Measurements from ENCODE around the gene SH3RF3.

SH3RF3 gene

GRCh38 chr2:109085912-109086742, 42.9 kb upstream of the SH3RF3 start:
- no peak for TF ChIP-seq CTCF (IDR thresholded peaks at IDR 0.05; ENCODE audit: low read depth, low read length)
- no peak for DNase-seq (ENCODE audit: extremely low read depth, low read depth)

GRCh38 chr2:109086743-109087020, 42.3 kb upstream of the SH3RF3 start:
- no peak for DNase-seq (ENCODE audit: extremely low read depth, low read depth)
- TF ChIP-seq CTCF (IDR thresholded peaks at IDR 0.05; ENCODE audit: low read depth, low read length) = no peak

GRCh38 chr2:109087055-109087663, 41.8 kb upstream of the SH3RF3 start:
- TF ChIP-seq CTCF (IDR thresholded peaks at IDR 0.05; ENCODE audit: low read depth, low read length) = no peak

GRCh38 chr2:109089602-109090300, 39.3 kb upstream of the SH3RF3 start:
- TF ChIP-seq CTCF (IDR thresholded peaks at IDR 0.05; ENCODE audit: low read depth, low read length) = no peak
- DNase-seq (ENCODE audit: extremely low read depth, low read depth) = peak; percentile 8

More at GRCh38 chr2:109087055-109087663, 41.8 kb upstream of the SH3RF3 start:
- DNase-seq (ENCODE audit: extremely low read depth, low read depth) = no peak

GRCh38 chr2:109091526-109091925, 37.5 kb upstream of the SH3RF3 start:
- no peak for TF ChIP-seq CTCF (IDR thresholded peaks at IDR 0.05; ENCODE audit: low read depth, low read length)
- no peak for DNase-seq (ENCODE audit: extremely low read depth, low read depth)

- DNase-seq (ENCODE audit: extremely low read depth, low read depth) = no peak
- TF ChIP-seq CTCF (IDR thresholded peaks at IDR 0.05; ENCODE audit: low read depth, low read length) = no peak
Observed at GRCh38 chr2:109094144-109094543, 34.9 kb upstream of the SH3RF3 start.

All from AG09319 (cell line).